Islet precursor cell (in vitro differentiated cells): ENCODE data around the gene SYCE1.
"Not testable (repeated sequence)": the region's sequence is repeated elsewhere in the genome, so short reads cannot be mapped to it uniquely, and the experiment has no call there.

Source experiments
- DNase-seq: peaks from one replicate; pipeline ENCODE4 v3.0.0-alpha.2; 2018

SYCE1 gene

DNA sequence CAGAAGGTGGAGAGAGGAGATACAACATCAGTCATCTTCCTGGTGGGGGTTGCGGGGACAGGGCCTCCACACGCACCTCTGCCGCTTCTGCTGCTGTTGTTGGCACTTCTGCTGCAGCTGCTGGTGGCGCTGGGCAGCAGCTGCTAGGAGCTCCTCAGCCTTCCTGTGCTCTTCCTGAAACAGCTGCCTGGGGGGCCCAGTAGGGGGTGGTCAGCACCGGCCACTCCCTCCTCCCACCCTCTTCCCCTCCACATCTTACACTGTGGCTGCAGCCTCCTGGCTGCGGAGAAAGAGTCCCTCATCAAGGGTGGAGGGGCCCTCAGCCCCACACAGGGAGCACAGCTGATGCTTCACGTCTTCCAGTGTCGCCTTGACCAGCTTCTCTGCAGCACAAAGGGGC, 9.9 kb downstream of the SYCE1 start:
- peak; percentile 29 for DNase-seq

DNA sequence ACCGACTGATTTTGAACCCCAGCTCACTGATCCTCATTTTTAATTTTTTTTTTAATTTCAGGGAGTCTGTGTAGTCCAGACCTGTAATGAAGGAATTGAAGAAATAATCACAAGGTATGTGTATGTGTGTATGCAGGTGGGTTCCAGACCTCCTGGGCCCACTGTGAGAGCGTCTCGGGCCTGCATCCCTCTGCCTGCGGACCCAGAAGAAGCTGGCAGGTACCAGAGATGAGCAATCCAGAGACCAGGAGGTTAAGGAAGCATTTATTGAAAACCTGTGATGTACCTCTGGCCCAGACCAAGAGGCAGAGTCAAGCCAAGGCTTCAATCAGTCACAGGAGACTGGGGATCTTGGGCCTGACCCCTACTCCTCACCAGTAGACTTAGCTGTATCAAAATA, 10.8 kb downstream of the SYCE1 start:
- no peak for DNase-seq

DNA sequence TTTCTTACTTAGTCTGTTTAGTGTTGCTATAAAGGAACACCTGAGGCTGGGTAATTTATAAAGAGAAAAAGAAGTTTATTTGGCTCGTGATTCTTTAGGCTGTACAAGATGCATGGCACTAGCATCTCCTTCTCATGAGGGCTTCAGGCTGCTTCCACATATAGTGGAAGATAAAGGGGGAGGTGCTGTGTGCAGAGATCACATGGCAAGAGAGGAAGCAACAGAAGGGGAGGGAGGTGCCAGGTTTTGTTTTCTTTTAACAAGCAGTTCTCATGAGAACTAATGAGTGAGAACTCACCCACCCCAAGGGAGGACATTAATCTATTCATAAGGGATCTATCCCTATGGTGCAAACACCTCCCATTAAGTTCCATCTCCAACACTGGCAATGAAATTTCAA, 20.9 kb downstream of the SYCE1 start:
- no peak for DNase-seq

DNA sequence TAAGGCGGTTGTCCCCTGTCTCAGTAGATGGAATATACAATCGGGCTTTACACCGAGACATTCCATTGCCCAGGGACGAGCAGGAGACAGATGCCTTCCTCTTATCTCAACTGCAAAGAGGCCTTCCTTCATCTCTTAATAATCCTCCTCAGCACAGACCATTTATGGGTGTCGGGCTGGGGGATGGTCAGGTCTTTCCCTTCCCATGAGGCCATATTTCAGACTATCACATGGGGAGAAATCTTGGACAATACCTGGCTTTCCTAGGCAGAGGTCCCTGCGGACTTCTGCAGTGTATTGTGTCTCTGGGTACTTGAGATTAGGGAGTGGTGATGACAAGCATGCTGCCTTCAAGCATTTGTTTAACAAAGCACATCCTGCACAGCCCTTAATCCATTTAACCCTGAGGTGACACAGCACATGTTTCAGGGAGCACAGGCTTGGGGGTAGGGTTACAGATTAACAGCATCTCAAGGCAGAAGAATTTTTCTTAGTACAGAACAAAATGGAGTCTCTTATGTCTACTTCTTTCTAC, 23.9 kb downstream of the SYCE1 start:
- not testable (repeated sequence) for DNase-seq

DNA sequence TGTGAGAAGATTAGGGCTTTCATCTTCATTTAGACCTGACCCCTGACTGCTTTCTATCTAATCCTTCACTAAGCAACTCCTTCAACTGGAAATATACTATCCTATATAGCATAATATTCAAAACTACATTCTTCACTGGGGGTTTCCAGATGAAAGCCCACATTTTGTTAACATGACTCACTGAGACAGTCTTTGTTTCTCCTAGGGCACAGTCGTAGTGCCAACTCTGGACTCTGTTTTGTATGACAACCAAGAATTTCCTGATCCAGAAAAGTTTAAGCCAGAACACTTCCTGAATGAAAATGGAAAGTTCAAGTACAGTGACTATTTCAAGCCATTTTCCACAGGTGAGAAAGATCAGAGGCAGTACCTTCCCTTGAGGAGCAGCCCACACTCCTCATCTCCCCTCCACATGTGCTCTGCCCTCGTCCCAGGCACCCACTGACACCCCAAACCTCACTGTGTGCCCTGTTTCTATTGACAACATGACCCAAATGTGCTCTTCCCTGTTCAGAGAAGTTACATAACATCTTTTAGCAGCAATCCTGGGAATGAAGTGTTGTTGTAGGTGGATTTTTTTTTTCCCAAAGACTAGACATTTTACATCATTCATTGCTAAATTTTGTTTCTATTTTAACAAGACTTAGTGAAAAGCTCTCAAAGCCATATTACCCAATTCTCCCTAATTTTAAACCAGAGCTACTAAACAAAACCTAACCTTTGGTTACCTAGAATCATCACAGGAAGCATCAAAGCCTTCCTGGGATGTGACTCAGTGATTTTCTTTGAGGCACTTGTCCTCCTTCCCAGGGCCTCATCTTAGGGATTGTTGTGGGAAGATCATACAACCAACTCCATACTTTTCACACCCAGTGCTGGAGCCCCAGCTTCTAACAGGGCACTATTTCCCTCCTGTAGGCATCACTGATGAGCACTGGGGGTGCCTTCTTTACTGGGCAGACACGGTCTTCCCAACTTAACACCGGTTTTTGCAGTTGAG, 27.5 kb downstream of the SYCE1 start:
- no peak for DNase-seq

DNA sequence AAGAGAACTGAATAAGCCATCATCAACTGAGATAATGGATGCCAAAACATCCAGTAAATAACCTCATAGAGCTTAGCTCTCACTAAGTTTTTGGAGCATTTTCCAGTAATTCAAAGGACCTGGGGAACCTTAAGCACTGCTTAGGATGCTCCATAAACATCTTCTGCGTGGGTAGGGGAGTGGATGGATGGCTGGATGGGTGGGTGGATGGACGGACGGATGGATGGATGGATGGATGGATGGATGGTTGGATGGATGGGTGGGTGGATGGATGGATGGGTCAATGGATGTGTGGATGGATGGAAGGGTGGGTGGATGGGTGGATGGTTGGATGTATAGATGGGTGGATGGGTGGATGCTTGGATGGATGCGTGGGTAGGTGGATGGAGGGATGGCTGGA, 29.2 kb downstream of the SYCE1 start:
- no peak for DNase-seq

DNA sequence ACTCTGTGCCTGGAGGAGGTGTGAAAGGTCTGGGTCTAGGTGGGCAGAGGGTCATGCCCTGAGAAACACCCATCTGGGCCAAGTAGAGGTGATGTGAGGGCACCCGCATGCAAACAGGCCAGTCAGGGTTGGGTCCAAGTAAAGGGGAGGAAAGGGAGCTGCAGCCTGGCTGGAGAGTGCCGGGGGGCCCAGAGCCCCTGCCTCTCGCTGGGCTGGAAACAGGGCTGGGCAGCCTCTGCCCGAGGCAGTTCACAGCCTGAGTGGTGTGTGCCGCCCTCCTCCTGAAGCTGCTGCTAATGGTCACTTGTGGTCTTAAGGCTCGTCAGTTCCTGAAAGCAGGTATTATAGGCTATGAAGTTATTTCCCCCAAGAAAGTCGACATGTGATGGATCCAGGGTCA, 31.0 kb downstream of the SYCE1 start:
- peak; percentile 23 for DNase-seq

DNA sequence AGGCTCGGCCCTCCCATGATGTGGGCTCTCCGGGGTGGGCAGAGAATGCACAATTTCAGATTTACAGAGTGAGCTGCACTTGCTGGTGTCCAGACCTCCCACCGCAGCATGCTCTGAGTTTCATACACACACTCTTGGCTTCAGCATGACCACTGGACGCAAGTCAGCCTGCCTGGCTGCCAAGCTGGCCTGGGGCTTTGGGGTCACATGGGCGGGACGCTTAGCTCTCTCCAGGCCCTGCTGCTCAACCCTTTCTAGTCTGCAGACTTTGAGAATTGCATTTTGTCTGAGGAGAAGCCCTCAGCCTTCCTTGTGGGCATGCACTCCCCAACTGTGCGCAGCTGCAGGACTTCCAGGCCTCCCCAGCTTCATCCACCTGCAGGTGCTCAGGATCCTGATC, 32.5 kb downstream of the SYCE1 start:
- DNase-seq = peak; percentile 29

DNA sequence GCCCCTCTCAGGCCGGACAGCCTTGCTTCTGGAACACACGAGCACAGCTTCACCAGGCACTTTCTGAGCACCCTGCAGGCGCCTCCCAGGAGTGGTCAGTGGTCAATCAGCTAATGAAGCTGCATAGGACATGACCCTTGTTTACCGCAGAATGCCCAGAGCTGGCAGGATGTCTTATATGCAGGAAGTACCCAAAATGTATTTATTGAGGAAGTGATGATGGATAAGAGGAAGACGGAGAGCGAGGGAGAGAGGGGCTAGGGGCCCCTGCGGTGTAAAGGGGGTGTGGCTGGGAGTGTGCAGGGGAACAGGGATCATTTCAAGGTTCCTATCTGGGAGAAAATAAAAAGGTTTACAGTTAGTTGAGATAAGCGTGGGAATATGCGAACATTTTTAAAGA, 34.9 kb downstream of the SYCE1 start:
- no peak for DNase-seq

DNA sequence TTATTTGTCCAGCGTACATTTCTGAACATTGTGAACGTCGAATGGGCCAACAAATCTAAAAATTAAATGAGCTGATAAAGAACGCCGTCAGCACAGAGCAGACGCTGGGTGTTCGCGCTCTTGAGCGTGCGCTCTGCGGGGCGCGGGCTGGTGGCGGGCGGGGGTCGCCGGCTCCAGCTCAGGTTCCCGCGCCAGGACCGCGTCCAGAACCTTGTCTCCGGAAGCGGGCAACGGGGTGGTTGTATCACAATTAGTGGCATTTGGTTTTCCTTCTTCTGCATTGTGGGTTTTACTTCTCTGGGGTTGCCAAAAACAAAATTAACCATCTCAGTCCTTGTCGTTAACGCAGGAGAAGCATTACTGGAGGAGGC, 35.8 kb downstream of the SYCE1 start:
- no peak for DNase-seq

DNA sequence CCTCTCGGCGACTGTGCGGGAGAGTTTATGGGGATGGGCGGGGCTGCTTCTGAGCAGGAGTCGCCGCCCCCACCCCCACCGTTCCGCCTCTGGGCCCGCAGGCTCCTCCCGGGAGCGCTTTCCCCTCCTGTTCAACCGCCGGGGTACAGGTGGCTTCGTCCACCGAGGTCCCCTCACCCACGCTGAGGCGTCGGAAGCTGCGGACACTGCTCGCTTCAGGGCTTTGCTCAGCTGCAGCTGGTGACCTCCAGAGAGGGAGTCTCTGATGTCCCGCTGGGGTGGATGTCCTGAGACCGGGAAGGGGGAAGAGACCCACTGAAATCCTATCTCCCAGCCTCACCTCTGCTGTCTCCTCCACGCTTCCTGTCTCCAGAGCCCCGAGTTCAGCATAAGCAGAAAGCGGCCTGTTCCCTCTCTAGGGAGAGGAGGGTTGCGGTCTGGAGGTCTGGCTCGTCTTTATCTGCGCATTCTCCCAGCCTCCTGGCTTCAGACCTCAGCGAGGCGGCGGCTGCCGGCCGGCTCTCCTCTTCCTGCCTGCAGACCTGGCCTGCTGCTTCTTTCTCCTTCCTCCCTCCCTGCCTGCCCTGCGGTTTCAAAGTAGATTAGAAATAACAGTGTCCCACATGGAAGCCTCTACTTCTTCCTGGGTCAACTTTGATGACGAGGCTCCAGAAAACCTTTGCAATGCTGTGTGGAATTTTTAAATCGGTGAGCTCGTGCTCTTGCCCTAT, 36.4 kb downstream of the SYCE1 start:
- no peak for DNase-seq

DNA sequence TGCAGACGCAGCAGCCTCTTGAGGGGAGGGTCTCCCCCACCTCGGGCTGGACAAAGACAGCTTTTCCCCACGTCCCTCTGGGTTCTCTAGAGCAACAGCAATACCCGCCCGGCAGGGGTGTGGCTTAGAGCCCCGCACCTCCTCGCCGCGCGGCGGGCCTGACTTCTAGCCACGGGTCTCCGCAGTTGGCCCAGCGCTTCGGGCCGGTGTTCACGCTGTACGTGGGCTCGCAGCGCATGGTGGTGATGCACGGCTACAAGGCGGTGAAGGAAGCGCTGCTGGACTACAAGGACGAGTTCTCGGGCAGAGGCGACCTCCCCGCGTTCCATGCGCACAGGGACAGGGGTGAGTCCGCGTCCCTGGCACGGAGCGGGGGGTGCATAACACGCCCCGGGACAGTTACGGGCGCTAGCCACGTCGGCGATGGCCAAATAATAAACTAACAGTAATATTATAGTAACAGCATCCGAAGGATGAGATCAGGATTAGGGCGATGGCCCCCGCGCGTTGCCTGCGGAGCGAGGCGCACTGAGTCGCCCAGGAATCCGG, 37.0 kb downstream of the SYCE1 start:
- DNase-seq = no peak

DNA sequence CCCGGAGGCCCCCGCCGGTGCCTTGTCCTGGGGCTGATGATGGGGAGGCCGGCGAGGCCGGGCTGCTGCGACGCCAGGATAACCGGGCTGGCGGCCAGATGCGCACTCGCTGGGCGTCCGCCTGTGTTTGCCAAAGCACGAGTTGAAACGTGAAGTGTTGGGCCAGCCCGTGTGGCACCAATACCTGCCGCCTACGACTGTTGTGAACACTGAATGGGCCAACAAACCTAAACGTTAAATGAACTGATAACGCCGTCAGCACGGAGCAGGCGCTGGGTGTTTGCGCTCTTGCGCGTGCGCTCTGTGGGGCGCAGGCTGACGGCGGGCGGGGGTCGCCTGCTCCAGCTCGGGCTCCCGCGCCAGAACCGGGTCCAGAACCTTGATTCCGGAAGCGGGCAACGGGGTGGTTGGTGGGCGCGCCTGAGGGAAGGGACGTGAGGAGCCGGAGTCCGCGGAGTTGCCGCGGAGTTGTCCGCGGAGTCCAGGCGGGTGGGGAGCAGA, 37.6 kb downstream of the SYCE1 start:
- no peak for DNase-seq

DNA sequence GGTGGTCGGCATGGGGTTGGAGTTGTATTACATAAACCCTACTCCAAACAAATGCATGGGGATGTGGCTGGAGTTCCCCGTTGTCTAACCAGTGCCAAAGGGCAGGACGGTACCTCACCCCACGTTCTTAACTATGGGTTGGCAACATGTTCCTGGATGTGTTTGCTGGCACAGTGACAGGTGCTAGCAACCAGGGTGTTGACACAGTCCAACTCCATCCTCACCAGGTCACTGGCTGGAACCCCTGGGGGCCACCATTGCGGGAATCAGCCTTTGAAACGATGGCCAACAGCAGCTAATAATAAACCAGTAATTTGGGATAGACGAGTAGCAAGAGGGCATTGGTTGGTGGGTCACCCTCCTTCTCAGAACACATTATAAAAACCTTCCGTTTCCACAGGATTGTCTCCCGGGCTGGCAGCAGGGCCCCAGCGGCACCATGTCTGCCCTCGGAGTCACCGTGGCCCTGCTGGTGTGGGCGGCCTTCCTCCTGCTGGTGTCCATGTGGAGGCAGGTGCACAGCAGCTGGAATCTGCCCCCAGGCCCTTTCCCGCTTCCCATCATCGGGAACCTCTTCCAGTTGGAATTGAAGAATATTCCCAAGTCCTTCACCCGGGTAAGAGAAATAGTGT, 38.3 kb downstream of the SYCE1 start, which contains the start of gene CYP2E1:
CYP2E1 (plus strand) TSS at position 407 of the 632 bp plus-strand sequence; CDS start at position 440, 33 bp downstream.
- DNase-seq = no peak

DNA sequence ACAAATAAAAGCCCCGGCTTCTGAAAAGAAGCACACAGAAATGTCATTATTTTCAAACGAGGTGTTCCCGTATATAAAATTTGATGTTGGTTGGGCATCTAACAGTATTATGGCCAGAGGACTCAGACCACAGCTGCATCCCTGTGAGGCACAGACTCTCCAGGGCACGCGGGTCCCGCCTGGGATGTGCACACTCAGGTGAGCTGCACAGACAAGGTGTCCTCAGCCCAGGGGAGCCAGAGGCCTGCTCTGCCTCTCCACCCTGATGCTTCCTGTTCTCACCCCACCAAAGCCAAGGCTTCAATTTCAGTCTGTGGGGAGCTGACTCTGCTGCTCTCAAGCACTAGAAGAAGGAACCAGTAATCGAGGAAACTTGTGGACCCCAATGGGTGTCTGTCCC, 39.9 kb downstream of the SYCE1 start:
- DNase-seq = no peak

DNA sequence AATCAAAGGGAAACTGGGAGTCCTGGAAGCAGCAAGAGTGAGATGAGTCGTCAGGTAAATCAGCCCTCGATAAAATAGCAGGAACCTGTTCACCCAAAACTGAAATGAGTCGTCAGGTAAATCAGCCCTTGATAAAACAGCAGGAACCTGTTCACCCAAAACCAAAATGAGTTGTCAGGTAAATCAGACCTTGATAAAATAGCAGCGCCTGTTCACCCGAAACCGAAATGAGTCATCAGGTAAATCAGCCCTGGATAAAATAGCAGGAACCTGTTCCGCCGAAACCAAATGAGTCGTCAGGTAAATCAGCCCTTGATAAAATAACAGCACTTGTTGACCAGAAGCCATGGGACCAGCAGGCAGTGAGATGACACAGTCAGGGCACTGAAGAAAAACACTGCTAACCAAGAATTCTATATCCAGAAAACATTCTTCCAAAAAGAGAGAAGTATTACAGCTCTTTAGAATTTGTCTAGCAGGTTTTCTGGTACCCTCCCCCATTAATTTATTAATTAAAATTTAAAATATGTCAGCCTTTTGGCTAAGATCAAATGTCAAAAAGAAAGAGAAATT, 41.7 kb downstream of the SYCE1 start:
- no peak for DNase-seq

DNA sequence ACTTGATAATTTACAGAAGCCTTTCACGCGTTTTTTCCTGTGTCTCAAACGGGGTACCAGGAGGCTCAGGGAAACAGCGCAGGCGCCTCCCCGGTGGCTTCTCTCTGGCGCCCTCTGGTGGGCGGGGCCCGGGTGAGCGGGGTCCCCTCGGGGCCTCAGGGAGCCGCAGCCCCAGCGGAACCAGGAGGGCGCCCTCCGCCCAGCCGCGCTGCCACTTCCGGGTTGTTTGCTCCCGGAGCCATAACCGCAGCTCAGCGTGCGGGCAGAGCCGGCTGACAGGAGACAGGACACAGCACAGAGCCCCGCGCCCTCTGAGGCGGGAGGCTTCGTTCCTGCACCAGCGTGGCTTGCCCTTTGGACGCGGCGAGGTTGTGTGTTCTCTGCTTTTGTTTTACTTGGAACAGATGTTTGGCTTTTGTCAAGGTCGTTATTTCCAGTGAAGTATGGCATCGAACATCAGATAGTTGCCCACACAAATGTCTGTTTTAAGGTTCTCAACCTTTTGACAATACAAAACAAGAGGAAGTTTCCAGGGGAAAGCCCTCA, 45.1 kb downstream of the SYCE1 start:
- DNase-seq = no peak

DNA sequence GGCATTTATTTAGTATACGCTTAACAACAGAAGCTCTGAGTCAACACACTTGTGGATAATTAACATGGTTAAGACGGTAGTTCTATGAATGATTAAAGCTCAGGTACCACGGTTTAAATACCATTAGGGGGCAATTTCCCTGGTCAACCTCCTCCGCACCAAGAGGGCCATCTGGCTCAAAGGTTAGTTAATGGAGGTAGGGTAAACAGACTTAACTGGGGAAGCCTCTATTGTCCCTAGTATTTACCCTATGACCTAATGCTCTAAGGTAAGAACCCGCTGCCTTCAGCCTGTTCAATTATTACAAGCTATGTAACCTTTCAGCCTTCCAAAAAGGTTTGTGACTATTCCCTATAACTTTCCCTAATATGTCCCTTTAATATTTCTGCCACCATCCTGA, 46.9 kb downstream of the SYCE1 start:
- not testable (repeated sequence) for DNase-seq

DNA sequence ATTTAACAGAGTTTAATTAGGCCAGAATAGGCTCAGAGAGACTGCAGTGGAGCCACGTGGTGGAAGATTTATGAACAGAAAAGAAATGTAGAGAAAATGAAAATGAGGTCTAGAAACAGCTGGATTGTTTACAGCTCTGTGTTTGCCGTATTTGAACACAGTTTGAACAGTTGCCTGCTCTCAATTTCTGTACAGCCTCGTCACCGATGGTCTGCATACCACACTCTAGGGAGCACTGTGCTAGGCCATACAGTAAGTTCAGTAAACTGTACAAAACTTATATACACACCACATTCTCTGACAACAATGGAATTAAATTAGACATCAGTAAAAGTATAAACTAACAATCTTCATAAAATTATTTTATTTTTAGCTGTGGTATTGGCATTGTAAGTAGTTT, 49.3 kb downstream of the SYCE1 start:
- no peak for DNase-seq

DNA sequence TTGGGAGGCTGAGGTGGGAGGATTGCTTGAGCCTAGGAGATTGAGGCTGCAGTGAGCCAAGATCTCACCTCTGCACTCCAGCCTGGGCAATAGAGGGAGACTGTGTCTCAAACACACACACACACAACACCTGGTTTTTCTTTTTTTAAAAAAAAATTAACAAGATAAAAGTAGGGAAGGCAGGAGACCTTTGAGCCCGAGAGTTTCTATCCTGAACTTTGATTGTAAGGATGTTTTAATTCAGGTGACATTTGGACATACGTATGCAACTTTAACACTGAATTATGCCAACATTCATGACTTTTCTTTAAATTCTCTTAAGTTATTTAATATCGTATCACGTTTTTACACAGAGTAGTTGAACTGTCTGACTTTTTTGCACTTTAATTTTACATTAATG, 49.9 kb downstream of the SYCE1 start:
- no peak for DNase-seq

DNA sequence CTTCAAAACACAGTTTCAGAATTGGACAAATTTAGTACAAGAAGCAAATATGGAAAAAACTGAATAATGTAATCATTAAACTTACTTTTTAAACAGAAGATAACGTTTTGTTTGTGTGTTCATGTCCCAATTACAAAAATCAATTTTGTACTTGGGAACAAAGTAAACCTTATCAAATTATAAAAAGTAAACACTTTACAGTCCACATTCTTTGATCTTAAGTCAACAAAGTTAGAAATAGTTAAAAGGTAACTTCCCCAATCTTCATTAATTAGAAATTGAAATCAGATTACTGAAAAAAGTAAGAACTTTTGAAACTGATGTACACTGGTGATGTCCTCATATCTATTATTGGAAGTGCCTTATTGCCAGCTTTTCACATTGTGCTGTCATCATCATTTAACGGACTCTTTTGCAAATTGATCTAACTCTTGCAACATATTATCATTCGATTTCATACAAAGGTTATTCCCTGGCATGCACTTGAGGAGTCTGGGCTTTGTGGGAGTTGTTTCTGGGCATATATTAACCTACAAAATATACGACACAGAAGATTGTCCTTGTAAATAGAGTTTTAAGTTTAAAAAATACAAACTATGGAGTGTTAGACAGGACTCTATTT, 53.4 kb downstream of the SYCE1 start:
- no peak for DNase-seq

DNA sequence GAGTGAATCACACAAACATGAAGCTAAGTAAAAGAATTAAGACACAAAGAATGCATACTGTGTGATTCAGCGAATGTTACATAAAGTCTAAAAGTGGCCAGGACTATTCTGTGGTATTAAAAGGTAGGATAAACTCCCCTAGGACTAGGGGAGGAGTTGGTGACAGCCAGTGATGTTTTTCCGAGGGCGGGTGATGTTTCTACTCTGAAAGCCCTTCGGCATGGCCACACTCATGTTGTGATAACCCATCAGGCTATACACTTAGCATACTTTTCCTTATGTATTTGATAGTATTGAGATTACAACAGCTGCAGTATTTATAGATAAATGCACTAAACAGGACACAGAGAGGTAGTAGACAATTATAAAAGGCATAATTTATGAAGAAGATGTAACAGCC, 54.0 kb downstream of the SYCE1 start:
- DNase-seq = no peak
